ENCODE data around the gene GLDN. TPM values are rescaled to one million over a fixed set of nuclear protein-coding genes. Genes with fewer than 3 reads are reported as not detected.
"Not testable (repeated sequence)": the region's sequence is repeated elsewhere in the genome, so short reads cannot be mapped to it uniquely, and the experiment has no call there.

GLDN gene
- total RNA-seq, 1 donor from 2014 or later, result not detected

DNA sequence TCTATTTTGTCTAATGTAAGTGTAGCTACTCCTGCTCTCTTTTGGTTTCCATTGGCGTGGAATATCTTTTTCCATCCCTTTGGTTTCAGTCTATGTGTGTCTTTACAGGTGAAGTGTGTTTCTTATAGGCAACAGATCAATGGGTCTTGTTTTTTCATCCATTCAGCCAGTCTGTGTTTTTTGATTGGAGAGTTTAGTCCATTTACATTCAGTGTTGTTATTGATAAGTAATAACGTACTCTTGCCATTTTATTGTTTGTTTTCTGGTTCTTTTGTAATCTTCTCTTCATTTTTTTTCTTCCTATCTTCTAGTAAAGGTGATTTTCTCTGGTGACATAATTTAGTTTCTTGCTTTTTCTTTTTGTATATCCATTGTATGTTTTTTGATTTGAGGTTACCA, 97.1 kb downstream of the GLDN start:
- DNase-seq (ENCODE audit: extremely low spot score, unreplicated experiment), result no peak
- Mint-ChIP-seq H3K4me3 (ENCODE audit: unreplicated experiment) (no peak overlapping the region), H3K9me3 (ENCODE audit: unreplicated experiment) (peaks cover 11% of the 10 kb centered on the region), H3K27me3 (ENCODE audit: unreplicated experiment) (peaks cover 31% of the 10 kb centered on the region), H3K36me3 (ENCODE audit: unreplicated experiment) (no peaks in the 10 kb centered on the region), H3K27ac (ENCODE audit: unreplicated experiment) (no peak overlapping the region), H3K4me1 (ENCODE audit: unreplicated experiment) (no peaks in the 10 kb centered on the region)
- TF ChIP-seq, protein P1, sequence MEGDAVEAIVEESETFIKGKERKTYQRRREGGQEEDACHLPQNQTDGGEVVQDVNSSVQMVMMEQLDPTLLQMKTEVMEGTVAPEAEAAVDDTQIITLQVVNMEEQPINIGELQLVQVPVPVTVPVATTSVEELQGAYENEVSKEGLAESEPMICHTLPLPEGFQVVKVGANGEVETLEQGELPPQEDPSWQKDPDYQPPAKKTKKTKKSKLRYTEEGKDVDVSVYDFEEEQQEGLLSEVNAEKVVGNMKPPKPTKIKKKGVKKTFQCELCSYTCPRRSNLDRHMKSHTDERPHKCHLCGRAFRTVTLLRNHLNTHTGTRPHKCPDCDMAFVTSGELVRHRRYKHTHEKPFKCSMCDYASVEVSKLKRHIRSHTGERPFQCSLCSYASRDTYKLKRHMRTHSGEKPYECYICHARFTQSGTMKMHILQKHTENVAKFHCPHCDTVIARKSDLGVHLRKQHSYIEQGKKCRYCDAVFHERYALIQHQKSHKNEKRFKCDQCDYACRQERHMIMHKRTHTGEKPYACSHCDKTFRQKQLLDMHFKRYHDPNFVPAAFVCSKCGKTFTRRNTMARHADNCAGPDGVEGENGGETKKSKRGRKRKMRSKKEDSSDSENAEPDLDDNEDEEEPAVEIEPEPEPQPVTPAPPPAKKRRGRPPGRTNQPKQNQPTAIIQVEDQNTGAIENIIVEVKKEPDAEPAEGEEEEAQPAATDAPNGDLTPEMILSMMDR (IDR thresholded peaks at IDR 0.05), result no peak

DNA sequence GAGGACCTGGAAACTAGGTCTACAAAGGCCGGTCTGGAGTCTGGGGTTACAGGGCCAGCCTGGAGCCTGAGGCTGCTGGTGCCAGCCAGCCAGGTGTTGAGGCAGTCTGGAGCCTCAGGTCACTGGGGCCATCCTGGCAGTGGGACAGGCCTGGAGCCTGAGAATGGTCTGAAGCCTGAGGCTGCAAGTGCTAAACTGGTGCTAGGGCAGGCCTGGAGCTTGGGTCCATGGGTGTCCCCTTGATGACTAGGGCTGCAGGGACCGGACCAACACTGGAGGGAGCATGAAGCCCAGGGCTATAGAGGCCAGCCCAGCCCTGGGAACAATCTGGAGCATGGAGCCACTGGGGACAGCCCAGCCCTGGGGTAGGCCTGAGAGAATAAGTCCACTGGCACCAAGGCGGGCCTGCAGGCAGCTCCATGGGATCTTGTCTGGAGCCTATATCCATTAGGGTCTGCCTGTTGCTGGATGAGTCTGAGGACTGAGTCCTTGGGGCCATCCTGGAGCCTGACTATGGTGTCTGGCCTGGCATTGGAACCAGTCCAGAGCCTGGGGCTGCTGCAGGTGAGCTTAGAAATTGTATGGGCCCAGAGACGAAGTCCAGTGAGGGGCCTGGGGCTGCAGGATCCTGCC, 101.9 kb downstream of the GLDN start:
- H3K4me1 Mint-ChIP-seq (ENCODE audit: unreplicated experiment), result no peaks in the 10 kb centered on the region

DNA sequence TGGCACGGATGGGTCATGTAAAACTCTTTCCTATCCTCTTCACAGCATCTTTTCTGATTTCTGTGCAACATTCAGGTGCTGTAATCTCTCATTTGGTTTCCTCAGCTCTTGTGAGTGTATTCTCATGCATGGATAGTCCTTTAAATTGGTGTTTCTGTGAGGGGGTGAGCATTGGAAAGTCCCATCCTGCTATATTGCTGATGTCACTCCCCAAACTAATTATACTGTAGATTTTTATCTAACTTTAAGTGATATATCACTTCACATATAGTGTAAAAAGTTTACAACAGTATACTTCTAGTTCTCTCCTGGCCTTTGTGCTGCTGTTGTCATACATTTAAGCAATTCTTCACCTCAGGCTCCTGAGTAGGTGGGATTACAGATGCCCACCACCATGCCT, 102.7 kb downstream of the GLDN start:
- peaks cover 11% of the 10 kb centered on the region for H3K9me3 Mint-ChIP-seq (ENCODE audit: unreplicated experiment)
- H3K27me3 Mint-ChIP-seq (ENCODE audit: unreplicated experiment), result peaks cover 5% of the 10 kb centered on the region
- TF ChIP-seq, protein P1 (IDR thresholded peaks at IDR 0.05), result no peak
- H3K4me1 Mint-ChIP-seq (ENCODE audit: unreplicated experiment), result no peaks in the 10 kb centered on the region
- no peak for DNase-seq (ENCODE audit: extremely low spot score, unreplicated experiment)
- peaks cover 16% of the 10 kb centered on the region for H3K36me3 Mint-ChIP-seq (ENCODE audit: unreplicated experiment)
- no peak overlapping the region for H3K27ac Mint-ChIP-seq (ENCODE audit: unreplicated experiment)
- H3K4me3 Mint-ChIP-seq (ENCODE audit: unreplicated experiment), result no peak overlapping the region

More for the DNA sequence above, 101.9 kb downstream of the GLDN start:
- Mint-ChIP-seq H3K27me3 (ENCODE audit: unreplicated experiment) (peaks cover 9% of the 10 kb centered on the region), H3K27ac (ENCODE audit: unreplicated experiment) (no peak overlapping the region), H3K9me3 (ENCODE audit: unreplicated experiment) (peaks cover 15% of the 10 kb centered on the region), H3K36me3 (ENCODE audit: unreplicated experiment) (peaks cover 16% of the 10 kb centered on the region), H3K4me3 (ENCODE audit: unreplicated experiment) (no peak overlapping the region)
- DNase-seq (ENCODE audit: extremely low spot score, unreplicated experiment), result no peak
- TF ChIP-seq, protein P1 (IDR thresholded peaks at IDR 0.05), result no peak

DNA sequence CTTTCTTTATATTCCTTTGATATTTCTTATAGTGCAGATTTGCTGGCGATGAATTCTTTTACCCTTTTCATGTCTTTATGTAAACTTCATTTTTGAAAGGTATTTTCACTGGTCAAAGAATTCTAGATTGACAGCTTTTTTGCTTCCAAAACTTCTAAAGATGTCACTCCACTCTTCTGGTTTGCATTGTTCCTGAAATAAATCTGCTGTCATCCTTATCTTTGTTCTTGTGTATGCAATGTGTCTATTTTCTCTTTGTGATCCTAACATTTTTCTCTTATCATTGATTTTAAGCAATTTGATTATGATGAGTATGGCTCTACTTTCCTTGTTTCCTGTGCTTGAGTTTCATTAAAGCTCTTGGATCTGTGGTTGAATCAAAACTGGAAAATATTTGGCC, 103.4 kb downstream of the GLDN start:
- Mint-ChIP-seq H3K36me3 (ENCODE audit: unreplicated experiment) (peaks cover 21% of the 10 kb centered on the region), H3K9me3 (ENCODE audit: unreplicated experiment) (peaks cover 11% of the 10 kb centered on the region), H3K4me1 (ENCODE audit: unreplicated experiment) (no peaks in the 10 kb centered on the region), H3K27ac (ENCODE audit: unreplicated experiment) (no peak overlapping the region), H3K4me3 (ENCODE audit: unreplicated experiment) (no peak overlapping the region), H3K27me3 (ENCODE audit: unreplicated experiment) (peaks cover 1% of the 10 kb centered on the region)
- TF ChIP-seq, protein P1 (IDR thresholded peaks at IDR 0.05), result no peak
- DNase-seq (ENCODE audit: extremely low spot score, unreplicated experiment), result no peak

DNA sequence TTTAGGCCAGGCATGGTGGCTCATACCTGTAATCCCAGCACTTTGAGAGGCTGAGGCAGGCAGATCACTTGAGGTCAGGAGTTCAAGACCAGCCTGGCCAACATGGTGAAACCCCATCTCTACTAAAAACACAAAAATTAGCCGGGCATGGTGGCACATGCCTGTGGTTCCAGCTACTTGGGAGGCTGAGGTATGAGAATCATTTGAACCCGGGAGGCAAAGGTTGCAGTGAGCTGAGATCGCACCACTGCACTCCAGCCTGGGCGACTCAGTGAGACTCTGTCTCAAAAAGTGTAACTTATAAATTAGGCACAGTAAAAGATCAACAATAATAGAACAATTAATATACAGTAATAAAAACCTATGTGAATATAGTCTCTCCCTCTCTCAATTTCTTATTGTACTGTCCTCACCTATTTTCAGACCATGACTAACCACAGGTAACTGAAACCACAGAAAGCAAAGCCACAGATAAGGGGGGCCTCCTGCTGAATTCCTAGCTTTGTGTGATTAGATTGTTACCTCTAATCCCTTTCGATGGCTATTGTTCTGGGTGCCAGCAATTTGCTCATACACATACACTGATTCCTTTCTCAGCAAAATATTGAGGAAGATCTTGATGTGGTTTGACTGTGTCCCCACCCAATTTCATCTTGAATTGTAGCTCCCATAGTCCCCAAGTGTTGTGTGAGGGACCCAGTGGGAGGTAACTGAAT, 104.7 kb downstream of the GLDN start:
- not testable (repeated sequence) for H3K4me3 Mint-ChIP-seq (ENCODE audit: unreplicated experiment); H3K27ac Mint-ChIP-seq (ENCODE audit: unreplicated experiment); DNase-seq (ENCODE audit: extremely low spot score, unreplicated experiment); H3K4me1 Mint-ChIP-seq (ENCODE audit: unreplicated experiment); H3K27me3 Mint-ChIP-seq (ENCODE audit: unreplicated experiment)
- Mint-ChIP-seq H3K36me3 (ENCODE audit: unreplicated experiment) (peaks cover 30% of the 10 kb centered on the region), H3K9me3 (ENCODE audit: unreplicated experiment) (peaks cover 11% of the 10 kb centered on the region)

Data from osteocyte (in vitro differentiated cells).